Liver (tissue), 9 donors: ENCODE data around the gene STRIT1. TPM values are rescaled to one million over a fixed set of nuclear protein-coding genes. Genes with fewer than 3 reads are reported as not detected.

Experiments
- DNase-seq: peaks from one replicate; pipeline ENCODE4 v3.0.0-alpha.2; 2017; ENCODE audit warnings: low spot score
- H3K27ac ChIP-seq, 2 donors: one replicate each; pipeline ENCODE4 v1.7.0; 2013; ENCODE audit warnings: inconsistent platforms in 2 of 2, low read length in 2 of 2, control low read depth in 1 of 2, low read depth in 1 of 2, mild to moderate bottlenecking in 1 of 2
- H3K27me3 ChIP-seq, 4 donors: one replicate each; pipeline versions ENCODE4 v1.6.1 to v1.7.0; 2013; ENCODE audit warnings: low read length in 3 of 4, inconsistent platforms in 1 of 4, mild to moderate bottlenecking in 1 of 4, moderate library complexity in 1 of 4; ENCODE audit not compliant: control insufficient read depth in 4 of 4, insufficient read depth in 4 of 4
- H3K36me3 ChIP-seq, 4 donors: one replicate each; pipeline versions ENCODE4 v1.6.1 to v1.7.0; 2013; ENCODE audit warnings: low read length in 3 of 4, mild to moderate bottlenecking in 3 of 4, low read depth in 1 of 4, moderate library complexity in 1 of 4; ENCODE audit not compliant: control insufficient read depth in 4 of 4, insufficient read depth in 3 of 4
- H3K4me1 ChIP-seq, 4 donors: one replicate each; pipeline versions ENCODE4 v1.6.1 to v1.7.0; 2013; ENCODE audit warnings: low read length in 3 of 4, mild to moderate bottlenecking in 3 of 4, moderate library complexity in 1 of 4; ENCODE audit not compliant: control insufficient read depth in 4 of 4, insufficient read depth in 4 of 4
- H3K4me3 ChIP-seq, 3 donors: one replicate each; pipeline versions ENCODE4 v1.6.1 to v1.7.0; 2013; ENCODE audit warnings: low read length in 3 of 3, control low read depth in 1 of 3, low read depth in 1 of 3, mild to moderate bottlenecking in 1 of 3
- H3K9ac ChIP-seq, 2 donors: one replicate each; pipeline ENCODE4 v1.7.0; 2013; ENCODE audit warnings: low read length in 2 of 2, mild to moderate bottlenecking in 2 of 2, moderate library complexity in 2 of 2, control low read depth in 1 of 2, low read depth in 1 of 2
- H3K9me3 ChIP-seq, 4 donors: one replicate each; pipeline versions ENCODE4 v1.6.1 to v1.7.0; 2013; ENCODE audit warnings: low read length in 3 of 4; ENCODE audit not compliant: control insufficient read depth in 4 of 4
- ATF3 ChIP-seq: IDR thresholded peaks from 2 replicates; pipeline ENCODE4 v1.6.1; 2016; ENCODE audit warnings: antibody characterized with exemption
- EGR1 ChIP-seq, 2 donors: IDR thresholded peaks; 2 replicates each; pipeline ENCODE4 v1.6.1; 2016 to 2018; ENCODE audit warnings: antibody characterized with exemption in 2 of 2, low read depth in 2 of 2
- FOXA1 ChIP-seq: IDR thresholded peaks from 2 replicates; pipeline ENCODE4 v1.6.1; 2016; ENCODE audit warnings: antibody characterized with exemption
- FOXA2 ChIP-seq: IDR thresholded peaks from 2 replicates; pipeline ENCODE4 v1.6.1; 2016; ENCODE audit warnings: antibody characterized with exemption
- HNF4A ChIP-seq, 2 donors: conservative IDR thresholded peaks; 2 replicates each; pipeline ENCODE4 v1.6.1; 2016; ENCODE audit warnings: antibody characterized with exemption in 2 of 2, mild to moderate bottlenecking in 2 of 2
- HNF4G ChIP-seq: IDR thresholded peaks from 2 replicates; pipeline ENCODE4 v1.6.1; 2016; ENCODE audit warnings: antibody characterized with exemption
- JUND ChIP-seq, 2 donors: IDR thresholded peaks; 2 replicates each; pipeline ENCODE4 v1.6.1; 2016; ENCODE audit warnings: antibody characterized with exemption in 2 of 2
- MAX ChIP-seq: IDR thresholded peaks from 2 replicates; pipeline ENCODE4 v1.6.1; 2016; ENCODE audit warnings: antibody characterized with exemption
- RAD21 ChIP-seq, 2 donors: IDR thresholded peaks; 2 replicates each; pipeline ENCODE4 v1.6.1; 2016; ENCODE audit warnings: antibody characterized with exemption in 2 of 2, mild to moderate bottlenecking in 2 of 2
- RXRA ChIP-seq, 2 donors: IDR thresholded peaks; 2 replicates each; pipeline ENCODE4 v1.6.1; 2017 to 2018; ENCODE audit warnings: antibody characterized with exemption in 2 of 2, mild to moderate bottlenecking in 1 of 2
- SP1 ChIP-seq: IDR thresholded peaks from 2 replicates; pipeline ENCODE4 v1.6.1; 2018; ENCODE audit warnings: antibody characterized with exemption, mild to moderate bottlenecking
- TAF1 ChIP-seq: conservative IDR thresholded peaks from 2 replicates; pipeline ENCODE4 v1.6.1; 2016; ENCODE audit warnings: antibody characterized with exemption, mild to moderate bottlenecking
- WGBS: extraction: QIAGEN DNeasy Blood & Tissue Kit; methylation state at CpG from one replicate; pipeline ENCODE4 v1.1.7; 2013; 5-methylcytosine and 5-hydroxymethylcytosine counted together
- polyA plus RNA-seq, 2 donors: library from polyadenylated mRNA; stranded (reverse) in 1 of 2; unstranded in 1 of 2; fragments of 200-250 nt in 1 of 2; fragments of >200 nt in 1 of 2; fragmentation: Nextera tagmentation in 1 of 2; extraction: Ambion mirVana in 1 of 2; gene quantifications; one replicate each; pipeline versions ENCODE4 v1.2.1 to v1.2.3, GENCODE V29; 2013 to 2015
- total RNA-seq, 2 donors: library from RNA; depleted of rRNA; stranded (reverse); fragments of >200 nt; gene quantifications; one replicate each; pipeline ENCODE4 v1.2.3, GENCODE V29; 2014
- TF ChIP-seq, protein P1 (sequence below): IDR thresholded peaks from 2 replicates; pipeline ENCODE4 v1.6.1; 2016; ENCODE audit warnings: antibody characterized with exemption
- TF ChIP-seq, protein P2 (sequence below): fragments of 150-350 bp; IDR thresholded peaks from 2 replicates; pipeline ENCODE4 v1.5.1; 2017; ENCODE audit warnings: improper control_type of control experiment, low read depth, low read length; ENCODE audit not compliant: missing input control
- donor health status: healthy.
- donor health status: healthy.
- donor health status: healthy.
- donor health status: healthy.
- donor health status: healthy.

STRIT1 gene
- total and polyA plus RNA-seq, 4 donors = not detected

GRCh38 chr3:155241579-155241978 lies 51.9 kb downstream of the STRIT1 start:
- no peaks in the 10 kb centered on the region for H3K4me1 ChIP-seq
- no peak for DNase-seq

More at GRCh38 chr3:155241579-155241978, 51.9 kb downstream of the STRIT1 start:
- Histone ChIP-seq H3K27ac (no peak overlapping the region), H3K4me3 (no peak overlapping the region), H3K36me3 (no peaks in the 10 kb centered on the region), H3K9me3 (no peaks in the 10 kb centered on the region), H3K9ac (no peak overlapping the region), H3K27me3 (no peaks in the 10 kb centered on the region)
- 87% methylated on average over 4 of the region's 4 CpGs for WGBS
- TF ChIP-seq JUND (IDR thresholded peaks at IDR 0.05) (no peak), HNF4A (conservative IDR thresholded peaks at IDR 0.05) (no peak), FOXA2 (no peak), EGR1 (IDR thresholded peaks at IDR 0.05; ENCODE audit: low read depth in 2 of 2) (no peak), HNF4G (no peak), RAD21 (IDR thresholded peaks at IDR 0.05) (no peak), FOXA1 (no peak), TAF1 (no peak), ATF3 (no peak), SP1 (no peak), RXRA (IDR thresholded peaks at IDR 0.05) (no peak), MAX (no peak)
- TF ChIP-seq, protein P1, sequence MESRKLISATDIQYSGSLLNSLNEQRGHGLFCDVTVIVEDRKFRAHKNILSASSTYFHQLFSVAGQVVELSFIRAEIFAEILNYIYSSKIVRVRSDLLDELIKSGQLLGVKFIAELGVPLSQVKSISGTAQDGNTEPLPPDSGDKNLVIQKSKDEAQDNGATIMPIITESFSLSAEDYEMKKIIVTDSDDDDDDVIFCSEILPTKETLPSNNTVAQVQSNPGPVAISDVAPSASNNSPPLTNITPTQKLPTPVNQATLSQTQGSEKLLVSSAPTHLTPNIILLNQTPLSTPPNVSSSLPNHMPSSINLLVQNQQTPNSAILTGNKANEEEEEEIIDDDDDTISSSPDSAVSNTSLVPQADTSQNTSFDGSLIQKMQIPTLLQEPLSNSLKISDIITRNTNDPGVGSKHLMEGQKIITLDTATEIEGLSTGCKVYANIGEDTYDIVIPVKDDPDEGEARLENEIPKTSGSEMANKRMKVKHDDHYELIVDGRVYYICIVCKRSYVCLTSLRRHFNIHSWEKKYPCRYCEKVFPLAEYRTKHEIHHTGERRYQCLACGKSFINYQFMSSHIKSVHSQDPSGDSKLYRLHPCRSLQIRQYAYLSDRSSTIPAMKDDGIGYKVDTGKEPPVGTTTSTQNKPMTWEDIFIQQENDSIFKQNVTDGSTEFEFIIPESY = no peak
- TF ChIP-seq, protein P2, sequence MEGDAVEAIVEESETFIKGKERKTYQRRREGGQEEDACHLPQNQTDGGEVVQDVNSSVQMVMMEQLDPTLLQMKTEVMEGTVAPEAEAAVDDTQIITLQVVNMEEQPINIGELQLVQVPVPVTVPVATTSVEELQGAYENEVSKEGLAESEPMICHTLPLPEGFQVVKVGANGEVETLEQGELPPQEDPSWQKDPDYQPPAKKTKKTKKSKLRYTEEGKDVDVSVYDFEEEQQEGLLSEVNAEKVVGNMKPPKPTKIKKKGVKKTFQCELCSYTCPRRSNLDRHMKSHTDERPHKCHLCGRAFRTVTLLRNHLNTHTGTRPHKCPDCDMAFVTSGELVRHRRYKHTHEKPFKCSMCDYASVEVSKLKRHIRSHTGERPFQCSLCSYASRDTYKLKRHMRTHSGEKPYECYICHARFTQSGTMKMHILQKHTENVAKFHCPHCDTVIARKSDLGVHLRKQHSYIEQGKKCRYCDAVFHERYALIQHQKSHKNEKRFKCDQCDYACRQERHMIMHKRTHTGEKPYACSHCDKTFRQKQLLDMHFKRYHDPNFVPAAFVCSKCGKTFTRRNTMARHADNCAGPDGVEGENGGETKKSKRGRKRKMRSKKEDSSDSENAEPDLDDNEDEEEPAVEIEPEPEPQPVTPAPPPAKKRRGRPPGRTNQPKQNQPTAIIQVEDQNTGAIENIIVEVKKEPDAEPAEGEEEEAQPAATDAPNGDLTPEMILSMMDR = no peak

Other genes starting within 250 kb of the STRIT1 start
- 10 to 100 TPM in 1 of 2 donors, 1 to 10 TPM in 1; 4.9 to 20.7 TPM for gene MME, start 213.4 kb downstream of the STRIT1 start, total RNA-seq
- gene MME, start 213.4 kb downstream of the STRIT1 start, polyA plus RNA-seq = 10 to 100 TPM in 1 of 2 donors, 1 to 10 TPM in 1; 4.1 to 14.0 TPM